ENCODE results near the gene RTKN. TPM values are rescaled to one million over a fixed set of nuclear protein-coding genes. Genes with fewer than 3 reads are reported as not detected.
"Not testable (repeated sequence)": the region's sequence is repeated elsewhere in the genome, so short reads cannot be mapped to it uniquely, and the experiment has no call there.

Gene RTKN
- total RNA-seq, 1 experiment from 2014 or later = 128 TPM

DNA sequence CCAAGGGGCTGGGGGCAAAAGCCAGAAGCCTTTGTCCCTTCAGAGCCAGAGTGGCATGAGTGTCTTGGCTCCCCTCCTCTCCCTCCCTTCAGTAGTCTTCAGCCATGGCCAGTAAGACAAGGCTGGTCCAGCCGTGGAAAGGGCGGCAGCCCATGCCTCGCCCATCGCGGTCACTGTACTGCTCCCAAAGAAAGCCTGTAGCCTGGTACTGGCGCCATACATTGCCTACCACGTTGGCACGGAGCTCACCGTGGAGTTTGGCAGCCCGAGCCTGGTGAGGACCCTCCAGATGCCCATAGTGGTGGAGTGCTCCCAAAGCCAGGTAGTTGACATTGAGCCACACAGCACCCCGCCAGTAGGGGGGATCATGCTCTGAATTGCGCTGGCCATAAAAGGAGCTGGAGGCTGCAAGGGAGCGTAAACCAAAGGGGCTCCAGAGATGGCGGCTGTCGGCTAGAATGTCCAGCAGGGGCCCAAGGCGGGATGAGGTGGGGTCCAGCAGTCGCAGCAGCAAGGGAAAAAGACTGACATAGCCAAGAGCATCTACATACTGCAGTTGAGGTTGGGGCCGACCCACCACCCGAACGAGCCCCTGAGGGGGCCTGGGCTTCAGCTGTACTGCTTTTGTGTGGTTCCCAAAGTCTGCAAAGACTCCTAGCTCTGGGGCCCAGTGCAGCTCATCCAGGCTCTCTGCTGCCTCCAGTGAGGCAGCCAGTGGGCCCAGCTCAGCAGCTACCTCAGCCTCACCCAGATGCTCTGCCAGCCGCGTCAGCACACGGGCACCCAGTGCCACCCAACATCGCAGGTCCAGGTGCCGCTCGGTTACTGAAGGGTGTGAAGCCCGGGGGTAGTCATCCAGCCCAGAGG is 19.7 kb upstream of the RTKN start:
- no peak for DNase-seq (ENCODE audit: low spot score)

DNA sequence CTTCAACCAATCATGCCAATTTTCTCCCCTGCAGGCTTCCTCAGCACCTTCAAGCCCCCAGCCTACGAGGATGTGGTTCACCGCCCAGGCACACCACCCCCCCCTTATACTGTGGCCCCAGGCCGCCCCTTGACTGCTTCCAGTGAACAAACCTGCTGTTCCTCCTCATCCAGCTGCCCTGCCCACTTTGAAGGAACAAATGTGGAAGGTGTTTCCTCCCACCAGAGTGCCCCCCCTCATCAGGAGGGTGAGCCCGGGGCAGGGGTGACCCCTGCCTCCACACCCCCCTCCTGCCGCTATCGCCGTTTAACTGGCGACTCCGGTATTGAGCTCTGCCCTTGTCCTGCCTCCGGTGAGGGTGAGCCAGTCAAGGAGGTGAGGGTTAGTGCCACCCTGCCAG is 18.4 kb upstream of the RTKN start:
- not testable (repeated sequence) for DNase-seq (ENCODE audit: low spot score)

DNA sequence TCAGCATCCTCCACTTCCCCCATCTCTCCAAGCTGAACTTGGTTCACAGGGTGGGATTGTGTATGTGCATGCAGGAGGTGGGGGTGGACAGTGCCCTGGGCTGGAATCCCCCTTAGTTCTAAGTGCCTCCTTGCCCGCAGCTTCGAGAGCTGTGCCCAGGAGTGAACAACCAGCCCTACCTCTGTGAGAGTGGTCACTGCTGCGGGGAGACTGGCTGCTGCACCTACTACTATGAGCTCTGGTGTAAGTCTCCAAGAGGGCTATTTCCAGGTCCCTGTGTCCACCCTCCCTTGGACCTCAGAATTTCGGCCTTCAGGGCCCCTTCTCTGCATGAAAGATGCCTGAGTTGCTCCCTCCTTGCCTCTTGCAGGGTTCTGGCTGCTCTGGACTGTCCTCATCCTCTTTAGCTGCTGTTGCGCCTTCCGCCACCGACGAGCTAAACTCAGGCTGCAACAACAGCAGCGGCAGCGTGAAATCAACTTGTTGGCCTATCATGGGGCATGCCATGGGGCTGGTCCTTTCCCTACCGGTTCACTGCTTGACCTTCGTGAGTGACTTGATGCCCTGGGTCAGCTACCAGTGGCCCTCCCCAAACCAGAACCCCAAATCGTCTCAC is 17.9 kb upstream of the RTKN start:
- DNase-seq (ENCODE audit: low spot score) = not testable (repeated sequence)

DNA sequence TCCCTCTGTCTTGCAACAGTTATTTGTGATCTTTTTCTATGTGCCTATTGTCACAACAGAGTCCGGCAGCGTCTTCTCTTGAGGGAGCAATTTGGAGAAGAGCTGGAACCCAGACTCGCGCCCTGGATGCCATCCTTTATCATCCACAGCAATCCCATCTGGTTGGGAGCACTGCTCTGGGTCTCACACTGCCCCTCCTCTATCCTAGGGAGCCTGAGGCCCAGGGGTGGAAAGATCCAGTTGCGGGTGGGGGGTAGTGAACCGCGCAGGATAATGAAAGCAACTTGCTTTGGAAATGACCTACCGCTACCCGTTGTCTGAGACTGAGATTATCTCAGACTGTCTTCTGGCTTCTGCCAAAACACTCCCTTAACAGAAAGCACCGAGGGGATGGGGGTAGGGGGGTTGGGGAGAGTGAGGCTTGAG is 17.2 kb upstream of the RTKN start:
- DNase-seq (ENCODE audit: low spot score) = no peak

DNA sequence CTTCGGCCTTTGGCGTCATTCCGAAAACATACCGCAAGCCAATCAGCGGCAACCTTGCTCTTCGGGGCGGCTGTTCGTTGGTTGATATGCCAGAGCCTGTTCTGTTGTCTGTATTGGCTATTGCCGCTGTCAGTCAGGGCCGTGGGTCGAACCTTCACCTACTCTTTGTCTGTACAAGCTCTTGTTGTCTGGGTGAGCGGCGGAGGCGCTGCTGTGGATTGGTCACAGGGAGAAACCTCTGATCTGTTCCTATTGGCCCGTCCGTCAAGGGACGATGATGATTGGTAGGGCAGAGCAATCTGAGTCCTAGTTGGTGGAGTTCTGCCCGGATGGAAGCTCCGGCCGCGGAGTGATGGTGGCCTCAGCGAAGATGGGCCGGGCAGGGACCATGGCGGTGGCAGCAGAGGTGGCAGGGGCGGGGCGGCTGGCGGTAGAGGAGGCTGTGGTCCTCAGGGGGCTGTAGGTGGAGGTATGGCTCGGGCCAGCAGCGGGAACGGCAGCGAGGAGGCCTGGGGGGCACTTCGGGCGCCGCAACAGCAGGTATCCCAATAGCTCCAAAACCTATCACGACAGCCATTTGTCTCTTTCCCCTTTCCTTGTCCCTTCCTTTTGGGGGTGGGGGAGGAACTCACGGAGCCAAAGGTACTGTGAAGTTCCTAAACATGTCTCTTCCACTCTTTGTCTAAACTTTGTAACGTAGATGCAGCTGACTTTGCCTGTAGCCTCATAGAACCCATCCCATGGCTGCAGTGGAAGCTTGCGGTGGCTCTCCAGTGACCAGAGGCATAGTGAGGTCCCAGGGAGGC is 16.6 kb upstream of the RTKN start, which contains the start of gene WBP1:
Gene WBP1 (plus strand): TSS at position 307 of the 806 bp plus-strand sequence. CDS start 165 bp downstream, at position 472.
- DNase-seq (ENCODE audit: low spot score) = peak; percentile 100

DNA sequence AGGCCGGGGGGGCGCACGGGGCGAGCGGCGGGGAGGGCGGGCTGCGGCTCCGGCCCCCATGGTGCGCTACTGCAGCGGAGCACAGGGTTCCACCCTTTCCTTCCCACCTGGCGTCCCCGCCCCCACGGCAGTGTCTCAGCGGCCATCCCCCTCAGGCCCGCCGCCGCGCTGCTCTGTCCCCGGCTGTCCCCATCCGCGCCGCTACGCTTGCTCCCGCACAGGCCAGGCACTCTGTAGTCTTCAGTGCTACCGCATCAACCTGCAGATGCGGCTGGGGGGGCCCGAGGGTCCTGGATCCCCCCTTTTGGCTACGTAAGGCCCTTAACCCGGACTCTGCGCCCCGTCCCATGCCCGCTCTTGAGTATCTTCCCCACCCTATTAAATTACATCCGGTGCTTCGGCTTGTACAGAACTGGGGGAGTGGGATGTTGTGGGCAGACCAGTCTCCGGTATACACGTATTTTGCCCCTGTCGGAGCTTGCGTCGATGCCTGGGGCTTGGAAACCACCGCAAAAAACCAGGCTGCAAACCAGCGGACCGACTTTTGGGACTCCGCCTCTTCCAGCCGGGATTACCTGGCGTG is 15.9 kb upstream of the RTKN start:
- peak; percentile 80 for DNase-seq (ENCODE audit: low spot score)

DNA sequence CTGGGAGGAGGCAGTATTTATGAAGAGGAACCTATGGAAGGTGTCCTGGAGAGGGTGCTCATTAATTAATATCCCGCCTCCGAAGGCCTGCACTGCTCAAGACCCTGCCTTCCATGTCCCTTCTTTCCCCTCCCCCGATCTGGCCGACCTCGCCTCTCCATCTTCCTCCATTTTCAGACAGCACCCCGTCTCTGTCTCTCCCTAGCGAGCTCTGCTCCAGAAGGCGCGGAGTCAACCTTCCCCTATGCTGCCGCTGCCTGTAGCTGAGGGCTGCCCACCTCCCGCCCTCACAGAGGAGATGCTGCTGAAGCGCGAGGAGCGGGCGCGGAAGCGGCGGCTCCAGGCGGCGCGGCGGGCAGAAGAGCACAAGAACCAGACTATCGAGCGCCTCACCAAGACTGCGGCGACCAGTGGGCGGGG is 15.4 kb upstream of the RTKN start:
- no peak for DNase-seq (ENCODE audit: low spot score)

DNA sequence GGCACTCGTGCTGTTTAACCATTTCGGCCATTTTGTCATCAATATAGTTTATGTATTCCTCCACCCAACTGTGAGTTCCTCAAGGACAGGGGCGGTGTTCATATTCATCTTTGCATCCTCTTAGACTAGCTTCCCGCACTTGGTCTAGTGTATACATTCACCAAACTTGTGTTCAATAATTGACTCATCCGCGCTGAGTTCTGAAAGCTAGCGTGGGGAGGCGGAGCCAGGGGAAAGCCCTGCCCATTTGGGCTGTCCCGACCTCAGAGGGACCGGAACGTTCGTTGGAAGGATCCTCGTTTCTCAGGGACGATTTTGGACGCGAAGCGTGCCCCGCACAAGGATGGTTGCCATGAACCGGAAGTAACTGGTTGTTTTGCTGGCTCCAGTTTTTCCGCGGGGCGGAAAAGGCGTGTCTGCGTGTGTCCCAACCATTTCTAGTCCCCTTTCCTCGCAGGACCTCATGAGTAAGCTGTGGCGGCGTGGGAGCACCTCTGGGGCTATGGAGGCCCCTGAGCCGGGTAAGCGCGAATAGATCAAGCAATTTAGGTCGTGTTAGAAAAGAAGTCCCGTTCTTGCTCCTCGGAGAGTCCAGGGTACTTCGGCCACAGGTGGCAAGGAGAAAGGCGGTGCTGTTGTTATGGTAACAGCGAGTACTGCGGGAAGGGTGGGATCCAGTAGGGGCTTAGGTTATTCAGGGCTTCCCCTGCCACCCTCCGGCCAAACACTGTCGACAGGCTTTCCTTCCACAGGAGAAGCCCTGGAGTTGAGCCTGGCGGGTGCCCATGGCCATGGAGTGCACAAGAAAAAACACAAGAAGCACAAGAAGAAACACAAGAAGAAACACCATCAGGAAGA is 13.1 kb upstream of the RTKN start, which contains the start of gene INO80B:
Gene INO80B (plus strand): TSS at position 434 of the 858 bp plus-strand sequence. CDS start 30 bp downstream, at position 464.
- peak; percentile 98 for DNase-seq (ENCODE audit: low spot score)

DNA sequence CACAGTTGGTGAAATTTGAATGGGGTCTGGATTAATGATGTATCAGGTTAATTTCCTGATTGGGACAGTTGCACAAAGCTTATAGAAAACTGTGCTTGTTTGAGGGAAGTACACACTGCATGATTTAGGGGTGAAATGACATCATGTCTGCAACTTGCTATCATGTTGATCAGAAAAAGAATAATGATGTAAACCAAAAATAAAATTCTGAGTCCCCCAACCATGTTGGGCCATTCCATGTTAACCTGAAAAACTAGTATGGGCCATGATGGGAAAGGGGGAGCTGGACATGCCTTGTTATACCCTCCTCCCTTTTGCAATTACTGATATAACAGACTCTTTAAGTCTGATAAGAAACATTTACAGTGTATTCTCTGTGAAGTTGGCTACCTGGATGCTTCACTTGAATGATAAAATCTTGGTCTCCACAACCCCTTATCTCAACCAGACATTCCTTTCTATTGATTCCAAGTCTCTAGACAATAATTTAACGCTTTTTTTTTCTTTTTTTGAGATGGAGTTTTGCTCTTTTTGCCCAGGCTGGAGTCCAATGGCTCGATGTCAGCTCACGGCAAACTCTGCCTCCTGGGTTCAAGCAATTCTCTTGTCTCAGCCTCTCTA is 8.9 kb upstream of the RTKN start:
- no peak for DNase-seq (ENCODE audit: low spot score)

DNA sequence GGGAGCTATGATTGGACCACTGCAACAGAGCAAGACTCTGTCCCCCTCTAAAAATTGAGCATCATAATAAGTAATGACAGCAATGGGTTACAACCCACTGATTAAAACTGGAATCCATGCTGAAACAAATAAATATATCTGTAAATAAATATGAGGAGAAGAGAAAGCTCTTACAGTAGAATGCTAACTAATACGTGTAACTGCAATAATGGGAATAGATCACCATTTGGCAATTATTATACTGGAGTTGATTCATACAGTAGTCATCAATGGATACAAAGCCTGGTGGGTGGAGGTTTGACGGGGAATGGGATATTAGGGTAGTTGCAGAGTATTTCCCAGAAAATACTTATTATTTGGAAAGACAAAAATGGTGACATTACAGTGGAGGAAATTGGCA is 7.0 kb upstream of the RTKN start:
- DNase-seq (ENCODE audit: low spot score) = no peak

DNA sequence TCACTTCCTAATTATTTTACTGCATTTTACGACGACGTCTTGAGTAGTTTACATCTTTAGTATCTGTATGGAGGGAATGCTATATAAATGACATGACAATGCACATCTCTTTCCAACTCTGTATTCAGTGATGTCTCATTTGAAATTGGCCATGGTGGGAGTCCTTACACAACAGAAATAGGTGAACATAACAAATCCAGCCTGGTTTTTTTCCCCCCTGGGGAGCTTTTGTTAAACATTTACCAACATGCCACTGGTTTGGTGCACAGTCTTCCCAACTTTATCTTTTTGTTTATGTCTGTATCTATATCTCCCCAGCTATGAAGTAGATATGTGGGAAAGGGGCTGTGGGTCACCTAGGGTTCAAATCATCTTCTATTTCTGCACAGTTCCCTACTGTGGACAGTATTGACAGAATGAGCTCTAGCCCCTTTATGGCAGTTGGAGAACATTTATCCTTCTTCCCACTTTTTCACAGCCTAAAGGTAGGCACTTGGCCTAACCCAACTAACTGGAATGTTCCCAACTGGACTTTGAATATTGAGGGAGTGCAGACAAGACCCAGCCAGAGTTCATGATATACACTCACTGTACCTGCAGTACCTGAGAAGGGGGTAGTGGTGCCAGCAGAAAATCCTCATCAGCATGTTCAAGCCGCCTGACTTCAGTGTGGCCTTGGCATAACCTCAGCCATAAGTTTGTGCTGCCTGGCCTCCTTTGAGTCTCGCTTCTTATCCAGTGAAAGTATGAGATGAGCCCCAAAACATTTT is 5.7 kb upstream of the RTKN start:
- DNase-seq (ENCODE audit: low spot score) = no peak

DNA sequence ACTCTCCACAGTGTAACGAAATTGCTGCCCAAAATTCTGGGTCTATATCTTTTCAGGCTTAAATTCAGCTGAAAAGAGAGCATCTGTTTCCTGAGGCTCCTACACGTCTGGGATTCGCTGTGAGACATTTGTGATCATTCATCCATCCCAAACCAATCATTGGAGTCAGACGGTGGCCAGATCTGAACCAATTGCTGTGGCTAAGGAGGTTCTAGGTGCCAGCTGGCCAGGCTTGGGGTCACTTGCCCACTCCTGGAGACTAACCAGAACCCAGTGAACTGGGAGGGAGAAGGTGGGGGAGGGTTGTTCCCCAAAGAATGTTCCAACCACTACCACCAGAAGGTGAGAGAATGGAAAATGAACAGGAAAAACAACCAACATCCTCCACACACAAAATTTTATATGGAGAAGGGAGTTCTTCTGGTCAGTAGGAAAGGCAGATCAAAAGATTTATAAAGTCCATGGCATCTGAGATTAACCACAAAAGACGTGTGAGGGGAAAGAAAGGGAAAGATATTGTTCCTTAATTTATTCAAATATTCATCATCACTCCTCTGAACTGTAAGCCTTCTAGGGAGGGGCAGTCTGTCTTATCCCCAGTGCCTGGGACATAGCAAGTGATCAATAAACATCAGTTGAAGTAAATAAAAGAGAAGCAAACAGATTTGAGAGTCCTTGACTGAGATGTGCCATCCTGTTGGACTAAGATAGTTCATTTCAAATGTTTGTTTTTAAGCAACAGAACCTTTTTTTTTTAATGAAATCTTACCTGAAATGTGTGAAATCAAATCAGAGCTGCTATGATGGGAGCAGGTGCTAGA is 3.0 kb upstream of the RTKN start:
- no peak for DNase-seq (ENCODE audit: low spot score)

DNA sequence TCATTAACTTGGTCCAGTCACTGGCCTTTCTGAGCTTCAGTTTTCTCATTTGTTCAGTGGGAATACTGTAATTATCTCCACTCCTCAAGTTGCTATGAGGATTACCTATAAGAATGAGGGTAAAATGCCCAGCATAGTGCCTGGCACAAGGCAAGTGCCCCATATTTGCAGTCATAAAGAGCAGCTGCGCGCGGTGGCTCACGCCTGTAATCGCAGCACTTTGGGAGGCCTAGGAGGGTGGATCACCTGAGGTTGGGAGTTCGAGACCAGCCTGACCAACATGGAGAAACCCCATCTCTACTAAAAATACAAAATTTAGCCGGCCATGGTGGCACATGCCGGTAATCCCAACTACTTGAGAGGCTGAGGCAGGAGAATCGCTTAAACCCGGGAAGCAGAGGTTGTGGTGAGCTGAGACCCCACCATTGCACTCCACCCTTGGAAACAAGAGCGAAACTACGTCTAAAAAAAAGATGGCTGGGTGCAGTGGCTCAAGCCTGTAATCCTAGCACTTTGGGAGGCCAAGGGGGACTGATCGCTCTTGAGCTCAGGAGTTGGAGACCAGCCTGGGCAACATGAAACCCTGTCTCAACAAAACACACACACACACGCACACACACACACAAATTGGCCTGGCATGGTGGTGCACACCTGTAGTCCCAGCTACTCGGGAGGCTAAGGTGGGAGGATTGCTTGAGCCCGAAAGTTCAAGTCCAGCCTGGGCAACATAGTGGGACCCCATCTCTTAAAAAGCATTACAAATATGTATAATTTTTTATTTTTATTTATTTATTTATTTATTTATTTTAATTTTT is 953 bp upstream of the RTKN start:
- not testable (repeated sequence) for DNase-seq (ENCODE audit: low spot score)

DNA sequence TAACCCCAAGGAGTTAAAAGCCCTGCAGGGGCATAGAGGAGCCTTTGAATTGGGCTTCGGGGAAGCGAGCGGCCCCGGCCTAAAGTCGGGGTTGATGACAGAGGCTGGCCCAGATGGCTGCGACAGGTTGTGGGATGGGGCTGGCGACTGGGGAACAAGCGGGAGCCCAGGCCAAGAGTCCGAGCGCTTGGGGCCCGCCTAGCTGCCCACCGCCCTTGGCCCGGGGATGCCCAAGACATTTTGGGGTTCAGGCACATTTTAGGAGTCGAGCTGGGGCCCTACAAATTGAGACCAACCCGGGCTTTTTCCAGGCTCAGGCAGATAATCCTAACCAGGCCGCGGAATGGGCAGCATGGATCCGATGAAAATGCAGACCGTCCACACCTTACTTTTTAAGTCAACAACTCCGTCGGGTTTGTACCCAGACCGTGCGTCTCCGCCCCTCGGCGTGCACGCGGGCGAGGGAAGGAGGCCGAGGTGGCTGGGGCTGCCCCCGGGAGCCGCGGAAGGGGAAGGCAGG is 507 bp downstream of the RTKN start:
- no peak for DNase-seq (ENCODE audit: low spot score)

DNA sequence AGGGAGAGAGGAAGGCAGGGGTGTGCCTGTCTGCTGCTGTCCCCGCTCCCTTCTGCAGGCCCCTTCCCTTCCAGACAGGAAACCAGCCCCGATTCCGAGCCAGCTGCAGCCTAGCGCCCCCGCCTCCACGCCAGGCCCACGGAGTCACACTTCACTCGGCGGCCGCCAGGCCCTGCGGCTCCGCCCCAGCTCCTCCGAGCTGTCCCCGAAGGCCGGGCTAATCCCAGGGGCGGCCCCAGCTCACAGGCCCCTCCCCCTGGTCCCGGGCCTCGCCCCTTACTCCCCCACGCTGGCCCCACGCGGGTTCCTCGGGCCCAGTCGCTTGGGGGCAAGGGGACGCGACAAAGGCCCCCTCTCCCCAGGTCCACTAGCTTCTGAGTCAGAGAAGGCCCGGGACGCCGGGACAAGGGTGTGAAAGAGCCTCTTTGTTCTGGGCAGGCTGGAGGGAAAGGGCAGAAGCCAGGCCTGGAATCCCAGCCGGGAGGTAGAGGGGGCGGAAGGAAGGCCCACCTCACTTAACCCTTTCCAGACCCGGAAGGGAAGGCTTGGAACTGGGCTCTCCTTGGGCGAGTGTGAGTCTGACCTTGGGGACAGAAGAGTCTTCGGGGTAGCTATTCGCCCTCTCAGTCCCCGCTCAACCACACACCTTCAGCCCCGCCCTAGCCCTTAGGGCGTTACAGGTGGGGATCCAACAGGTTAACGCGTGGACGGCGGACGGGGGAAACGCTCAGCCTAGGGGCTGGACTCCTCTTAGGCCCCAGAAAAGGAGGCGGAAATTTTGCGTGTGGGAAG is 1.2 kb downstream of the RTKN start:
- peak; percentile 82 for DNase-seq (ENCODE audit: low spot score)

DNA sequence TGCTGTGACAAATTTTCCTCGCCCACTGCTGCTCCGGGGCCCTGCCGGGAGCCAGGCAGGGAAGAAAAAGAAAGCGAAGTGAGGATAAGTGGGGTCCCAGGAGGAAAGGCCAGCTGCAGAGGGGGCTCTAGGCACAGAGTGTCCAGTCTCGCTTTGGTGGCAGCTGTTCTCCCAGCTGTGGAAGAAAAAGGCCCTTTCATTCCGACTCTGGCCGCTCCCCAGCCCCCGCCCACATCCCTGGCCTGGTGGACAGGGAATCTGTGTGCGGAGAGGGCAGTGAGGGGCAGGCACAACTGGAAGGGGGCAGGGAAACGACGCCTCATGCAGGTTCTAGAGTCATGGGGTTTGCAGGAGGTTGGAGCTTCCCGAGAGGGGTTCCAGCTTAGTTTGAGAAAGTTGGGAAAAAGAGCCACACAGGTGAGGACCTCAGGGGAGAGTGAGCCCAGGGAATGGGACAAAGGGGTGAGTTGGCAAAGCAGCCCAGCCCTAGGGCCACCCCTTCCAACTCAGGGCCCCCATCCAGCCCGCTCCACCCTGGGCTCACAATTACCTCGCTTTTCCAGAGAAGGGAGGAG is 1.8 kb downstream of the RTKN start:
- no peak for DNase-seq (ENCODE audit: low spot score)
